ENCODE results near the gene CWC25. TPM values are rescaled to one million over a fixed set of nuclear protein-coding genes. Genes with fewer than 3 reads are reported as not detected.

The CWC25 gene
- total RNA-seq, 4 donors from 2014 or later, result 9.4 to 25.9 (median 16.8) TPM

DNA sequence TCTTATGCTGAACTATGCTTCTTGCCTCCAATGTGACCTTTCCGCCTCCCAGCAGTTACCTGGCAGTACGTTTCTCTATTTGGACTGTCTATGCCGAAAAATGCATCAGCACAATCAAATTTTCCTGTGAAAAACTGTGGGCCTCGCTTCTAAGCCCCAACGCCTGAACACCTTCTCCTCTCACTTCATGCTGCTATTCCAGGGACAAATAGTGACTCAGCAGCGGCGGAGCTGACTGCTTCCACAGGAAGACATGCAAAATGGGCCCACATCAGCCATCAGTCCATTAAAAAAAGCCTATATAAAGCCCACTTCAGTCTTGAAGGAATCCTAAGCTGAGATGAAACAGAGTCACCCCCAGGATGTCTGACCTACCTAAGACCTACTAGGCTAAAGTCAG is 15.3 kb downstream of the CWC25 start:
- Histone ChIP-seq H3K36me3 (peaks cover 40 to 100% (median 73%) of the 10 kb centered on the region in 3 donors), H3K27me3 (no peaks in the 10 kb centered on the region), H3K9me3 (no peaks in the 10 kb centered on the region), H3K27ac (no peak overlapping the region), H3K4me3 (no peak overlapping the region), H3K4me1 (no peaks in the 10 kb centered on the region)
- TF ChIP-seq, protein P1, sequence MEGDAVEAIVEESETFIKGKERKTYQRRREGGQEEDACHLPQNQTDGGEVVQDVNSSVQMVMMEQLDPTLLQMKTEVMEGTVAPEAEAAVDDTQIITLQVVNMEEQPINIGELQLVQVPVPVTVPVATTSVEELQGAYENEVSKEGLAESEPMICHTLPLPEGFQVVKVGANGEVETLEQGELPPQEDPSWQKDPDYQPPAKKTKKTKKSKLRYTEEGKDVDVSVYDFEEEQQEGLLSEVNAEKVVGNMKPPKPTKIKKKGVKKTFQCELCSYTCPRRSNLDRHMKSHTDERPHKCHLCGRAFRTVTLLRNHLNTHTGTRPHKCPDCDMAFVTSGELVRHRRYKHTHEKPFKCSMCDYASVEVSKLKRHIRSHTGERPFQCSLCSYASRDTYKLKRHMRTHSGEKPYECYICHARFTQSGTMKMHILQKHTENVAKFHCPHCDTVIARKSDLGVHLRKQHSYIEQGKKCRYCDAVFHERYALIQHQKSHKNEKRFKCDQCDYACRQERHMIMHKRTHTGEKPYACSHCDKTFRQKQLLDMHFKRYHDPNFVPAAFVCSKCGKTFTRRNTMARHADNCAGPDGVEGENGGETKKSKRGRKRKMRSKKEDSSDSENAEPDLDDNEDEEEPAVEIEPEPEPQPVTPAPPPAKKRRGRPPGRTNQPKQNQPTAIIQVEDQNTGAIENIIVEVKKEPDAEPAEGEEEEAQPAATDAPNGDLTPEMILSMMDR (IDR thresholded peaks at IDR 0.05), result no peak
- no peak for TF ChIP-seq POLR2A (IDR thresholded peaks at IDR 0.05)
- 94 to 96% methylated on average over 7 of the region's 7 CpGs for WGBS, 2 donors
- intact Hi-C loops (cut with DNase I), result no loop called here
- DNase-seq, result no peak

DNA sequence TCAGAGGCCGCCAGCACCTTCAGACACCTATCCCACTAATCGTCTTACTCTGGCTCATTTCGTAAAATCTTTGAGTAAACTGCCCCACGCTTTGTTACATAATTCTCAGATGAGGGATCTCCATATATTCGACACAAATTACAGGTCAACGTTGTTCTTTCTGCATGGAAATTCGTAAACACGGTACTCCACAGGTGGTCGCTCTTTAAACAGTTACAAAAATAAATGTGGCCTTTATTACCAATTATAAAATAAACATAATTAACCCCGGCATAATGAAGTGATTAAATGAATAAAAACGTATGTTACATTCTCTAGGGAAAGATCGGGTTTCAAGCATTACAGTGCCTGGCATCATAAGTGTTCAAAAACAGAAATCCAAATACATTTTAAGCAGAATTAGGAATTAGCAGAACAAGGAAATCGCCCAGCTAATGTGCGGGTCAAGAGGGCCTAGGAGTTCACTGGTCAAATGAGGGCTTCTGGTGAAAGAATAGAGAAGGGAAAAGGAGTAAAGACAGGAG is 24.8 kb downstream of the CWC25 start:
- DNase-seq, result no peak
- H3K27ac ChIP-seq, result peak overlapping the region; percentile 98 to 100 (median 100)
- no peaks in the 10 kb centered on the region for H3K27me3 ChIP-seq
- H3K9me3 ChIP-seq, result no peaks in the 10 kb centered on the region
- 16 to 17% methylated on average over 14 of the region's 14 CpGs for WGBS, 2 donors
- intact Hi-C loops (cut with DNase I), result no loop called here
- TF ChIP-seq, protein P1 (IDR thresholded peaks at IDR 0.05), result no peak
- no peak for TF ChIP-seq POLR2A (IDR thresholded peaks at IDR 0.05)
- H3K4me3 ChIP-seq, result peak overlapping the region; percentile 60 to 92 (median 79)
- peaks cover 16 to 44% (median 22%) of the 10 kb centered on the region in 3 donors for H3K4me1 ChIP-seq
- peaks cover 9 to 56% (median 26%) of the 10 kb centered on the region in 3 donors for H3K36me3 ChIP-seq

DNA sequence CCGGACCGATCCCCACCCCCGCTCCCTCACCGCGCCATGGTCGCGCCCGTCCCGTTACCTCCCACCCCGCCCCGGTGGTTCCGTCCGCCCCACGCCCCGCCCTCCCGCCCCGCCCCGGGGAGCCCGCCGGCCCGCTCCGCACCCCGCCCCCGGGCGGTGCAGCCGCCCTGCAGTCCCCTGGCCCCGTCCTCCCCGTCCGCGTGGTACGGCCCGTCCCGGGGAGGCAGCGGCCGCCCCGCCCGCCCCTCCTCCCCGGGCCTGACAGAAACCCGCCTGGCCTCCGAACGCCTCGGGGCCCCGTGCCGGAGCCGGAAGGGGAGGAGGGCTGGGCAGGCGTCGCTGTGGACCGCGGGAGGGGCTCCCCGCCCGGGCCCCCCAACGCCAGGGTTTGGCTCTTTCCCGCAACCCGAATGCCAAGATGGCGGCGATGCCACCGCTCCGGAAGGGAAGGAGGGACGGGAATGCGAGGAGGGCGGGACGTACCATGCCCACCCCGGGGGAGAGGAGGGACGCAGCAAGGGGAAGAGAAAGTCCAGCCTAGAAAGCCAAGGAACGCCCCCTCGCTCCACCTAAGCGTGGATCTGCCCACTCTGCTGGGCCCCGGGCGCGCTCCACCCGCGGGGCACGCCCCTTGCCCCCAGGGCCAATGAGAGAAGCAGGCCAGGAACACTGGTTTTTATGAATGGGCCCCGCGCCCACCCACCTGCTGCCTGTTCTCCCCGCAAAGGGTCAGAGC is 25.5 kb downstream of the CWC25 start, which contains the start of gene PIP4K2B:
PIP4K2B (minus strand) TSS at position 56 of the 736 bp plus-strand sequence. CDS start 132 bp downstream, outside the sequence.
- intact Hi-C loops (cut with DNase I), result no loop called here
- Histone ChIP-seq H3K9me3 (no peaks in the 10 kb centered on the region), H3K36me3 (peaks cover 7 to 51% (median 23%) of the 10 kb centered on the region in 3 donors), H3K27ac (peak within 1 kb of the TSS; percentile 98 to 100 (median 100)), H3K4me3 (peak within 1 kb of the TSS; percentile 60 to 92 (median 79)), H3K4me1 (peaks cover 16 to 44% (median 22%) of the 10 kb centered on the region in 3 donors), H3K27me3 (no peaks in the 10 kb centered on the region)
- WGBS, 2 donors, result 0% methylated on average over 3 to 13 of the region's 76 CpGs
- DNase-seq, result peak; percentile 84
- peak in 1 of 4 donors; percentile 48 for TF ChIP-seq POLR2A (IDR thresholded peaks at IDR 0.05)
- TF ChIP-seq, protein P1 (IDR thresholded peaks at IDR 0.05), result no peak

DNA sequence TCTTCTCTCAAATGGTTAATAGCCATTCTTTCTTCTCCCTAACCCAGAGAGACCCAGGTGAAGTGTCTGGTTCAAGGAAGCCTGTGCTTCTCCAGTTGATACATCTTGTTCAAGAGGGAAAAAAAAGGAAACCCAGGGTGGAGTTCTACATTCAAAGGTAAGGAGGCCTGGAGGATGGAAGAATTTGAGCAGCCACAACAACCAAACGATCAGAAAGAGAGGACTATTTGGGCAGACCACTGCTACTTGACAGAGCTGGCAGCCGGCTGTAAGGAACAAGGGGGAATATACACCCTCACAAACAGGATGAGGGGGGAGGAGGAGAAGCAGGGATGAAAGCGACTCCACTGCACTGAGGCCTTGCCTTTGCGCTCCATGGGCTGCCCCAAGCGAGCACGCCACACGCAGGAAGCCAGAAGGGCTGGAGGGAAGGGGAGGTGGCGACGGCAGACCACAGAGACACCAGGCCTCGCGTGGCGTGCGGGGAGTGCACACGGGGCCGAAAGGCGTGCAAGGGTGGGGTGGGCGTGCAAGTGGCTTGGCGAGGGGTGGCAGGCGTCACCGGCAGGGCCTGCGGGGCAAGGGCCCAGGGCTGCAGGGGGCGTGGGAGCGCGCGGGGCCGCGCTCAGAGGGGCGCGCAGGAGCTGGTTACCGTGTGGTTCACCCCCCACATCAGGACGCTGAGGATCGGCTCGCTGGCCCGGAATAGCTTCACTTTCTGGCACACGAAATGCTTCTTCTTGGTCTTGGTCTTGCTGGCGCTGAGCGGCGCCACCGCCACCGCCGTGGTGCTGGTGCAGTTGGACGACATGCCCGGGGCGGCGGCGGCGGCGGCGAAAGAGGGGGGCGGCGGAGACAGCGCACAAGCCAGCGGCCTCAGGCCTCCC is 26.3 kb downstream of the CWC25 start:
- Histone ChIP-seq H3K36me3 (peaks cover 7 to 48% (median 21%) of the 10 kb centered on the region in 3 donors), H3K27me3 (no peaks in the 10 kb centered on the region), H3K9me3 (no peaks in the 10 kb centered on the region), H3K4me1 (peaks cover 16 to 44% (median 22%) of the 10 kb centered on the region in 3 donors), H3K4me3 (peak overlapping the region; percentile 60 to 92 (median 79)), H3K27ac (peak overlapping the region; percentile 98 to 100 (median 100))
- intact Hi-C loops (cut with DNase I), result no loop called here
- no peak for TF ChIP-seq POLR2A (IDR thresholded peaks at IDR 0.05)
- TF ChIP-seq, protein P1 (IDR thresholded peaks at IDR 0.05), result no peak
- WGBS, 2 donors, result 0% methylated on average over 3 to 12 of the region's 53 CpGs
- DNase-seq, result peak; percentile 54
